IMR-90 (cell line): ENCODE results near the gene KDM5A.

ENCODE experiments used
- BHLHE40 ChIP-seq: fragments of 150-350 bp; IDR thresholded peaks from 2 replicates; pipeline ENCODE4 v1.6.1; 2016; ENCODE audit warnings: mild to moderate bottlenecking, low read depth, low read length
- CEBPB ChIP-seq: IDR thresholded peaks from 2 replicates; pipeline ENCODE4 v1.6.1; 2012; ENCODE audit warnings: low read depth, low read length, improper control_type of control experiment
- CTCF ChIP-seq: conservative IDR thresholded peaks from 2 replicates; pipeline ENCODE4 v1.5.1; 2012; ENCODE audit warnings: mild to moderate bottlenecking, low read depth, low read length, improper control_type of control experiment
- ELK1 ChIP-seq: fragments of 150-350 bp; IDR thresholded peaks from 2 replicates; pipeline ENCODE4 v1.6.1; 2016; ENCODE audit warnings: low read depth, mild to moderate bottlenecking, low read length, moderate library complexity, borderline replicate concordance
- MAZ ChIP-seq: IDR thresholded peaks from 2 replicates; pipeline ENCODE4 v1.6.1; 2012; ENCODE audit warnings: low read depth, mild to moderate bottlenecking, low read length, improper control_type of control experiment, moderate library complexity, borderline replicate concordance
- POLR2A ChIP-seq: IDR thresholded peaks from 2 replicates; pipeline ENCODE4 v1.6.1; 2012; ENCODE audit warnings: mild to moderate bottlenecking, low read depth, low read length
- RAD21 ChIP-seq: IDR thresholded peaks from 2 replicates; pipeline ENCODE4 v1.6.1; 2012; ENCODE audit warnings: low read length, improper control_type of control experiment
- SMC3 ChIP-seq: fragments of 150-350 bp; IDR thresholded peaks from 2 replicates; pipeline ENCODE4 v1.6.1; 2016; ENCODE audit warnings: low read depth, mild to moderate bottlenecking, antibody characterized with exemption, low read length, moderate library complexity
- USF2 ChIP-seq: fragments of 150-350 bp; IDR thresholded peaks from 2 replicates; pipeline ENCODE4 v1.6.1; 2017; ENCODE audit warnings: mild to moderate bottlenecking, antibody characterized with exemption, low read length, low read depth

GRCh38 chr12:331287-331686, 57.8 kb downstream of the KDM5A start:
- no peak for TF ChIP-seq BHLHE40
- TF ChIP-seq CTCF, result no peak
- TF ChIP-seq POLR2A, result no peak
- TF ChIP-seq USF2, result no peak
- no peak for TF ChIP-seq CEBPB
- TF ChIP-seq RAD21, result no peak
- no peak for TF ChIP-seq MAZ
- no peak for TF ChIP-seq ELK1
- TF ChIP-seq SMC3, result no peak
